T47D (cell line): ENCODE results near the gene APBA3.

Experiments
- DNase-seq, 2 experiments: peaks; one replicate each; pipeline versions ENCODE4 v3.0.0 to v3.0.0-alpha.2; 2011 to 2012; ENCODE audit warnings: low read depth in 1 of 2, low spot score in 1 of 2
- JUND ChIP-seq: IDR thresholded peaks from 2 replicates; pipeline ENCODE4 v1.6.1; 2012; ENCODE audit warnings: low read depth
- in situ Hi-C: cut with HindIII; loops from 2 replicates; pipeline ENCODE4 v1.10.0; 2016; ENCODE audit warnings: low sequenced_read_pairs, low pct_unique_long_range_greater_than_20kb

APBA3 gene

DNA sequence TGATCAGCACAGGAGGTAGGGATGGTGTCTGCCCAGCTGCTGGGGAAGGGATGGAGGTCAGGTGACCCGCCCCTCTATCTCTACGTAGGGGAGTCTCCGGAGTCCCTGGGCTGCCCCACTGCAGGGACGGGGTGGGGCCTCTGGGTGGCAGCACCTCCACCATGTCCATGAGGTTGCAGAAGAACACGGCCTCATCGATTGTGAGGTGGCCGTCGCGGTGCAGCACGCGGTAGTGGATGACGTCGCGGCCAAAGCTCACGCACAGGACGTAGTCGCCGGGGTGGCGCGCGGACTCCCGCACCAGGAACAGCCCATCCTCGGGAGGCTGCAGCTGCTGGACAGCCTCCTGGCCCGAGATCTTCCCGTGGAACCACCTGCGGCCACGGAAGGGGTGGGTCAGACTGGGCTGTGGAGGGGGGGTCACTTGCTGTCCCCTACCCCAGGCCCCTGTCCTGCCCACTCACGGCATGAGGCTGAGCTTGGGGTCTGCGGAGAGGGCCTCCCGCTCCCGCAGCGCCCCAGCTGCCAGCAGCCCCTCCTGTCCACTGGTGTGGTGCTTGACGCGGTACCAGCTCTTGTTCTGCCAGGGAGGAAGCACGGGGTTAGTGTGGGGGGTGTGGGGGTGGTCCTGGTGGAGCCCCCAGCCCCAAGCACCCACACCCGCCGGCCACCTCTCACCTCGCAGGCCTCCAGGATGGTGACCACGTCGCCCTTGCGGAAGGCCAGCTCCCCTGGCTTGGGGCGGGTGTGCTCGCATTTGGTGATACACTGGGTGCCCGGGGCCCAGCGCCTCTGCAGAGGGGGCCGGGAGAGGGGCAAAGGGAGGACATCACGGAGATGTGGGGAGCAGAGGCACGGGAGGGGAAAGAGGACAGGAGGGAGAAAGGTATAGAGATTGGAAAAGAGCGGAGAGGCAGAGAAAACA, 22.4 kb upstream of the APBA3 start:
- TF ChIP-seq JUND = no peak
- in situ Hi-C loops = no loop called here
- DNase-seq = peak in 1 of 2 experiments; percentile 46

DNA sequence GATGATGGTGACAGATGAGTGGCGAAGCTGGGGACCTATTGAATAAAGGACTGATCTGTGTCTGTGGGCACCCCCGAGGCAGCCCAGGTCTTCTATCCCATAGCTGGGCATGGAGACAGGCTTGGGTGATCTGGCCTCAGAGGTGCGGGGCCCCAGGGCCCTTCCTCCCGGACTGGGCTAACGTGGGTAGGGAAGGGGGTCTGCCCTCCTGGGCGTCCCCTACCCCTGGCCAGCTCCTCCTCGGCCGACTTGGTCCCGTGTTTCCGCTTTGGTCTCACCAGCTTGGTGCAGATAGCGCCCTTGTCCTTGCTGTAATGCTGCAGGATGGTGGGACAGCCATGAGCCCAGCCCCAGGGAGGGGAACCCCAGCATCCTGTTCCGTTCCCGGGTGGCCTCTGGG, 21.4 kb upstream of the APBA3 start:
- DNase-seq = no peak
- in situ Hi-C loops = no loop called here
- TF ChIP-seq JUND = no peak

DNA sequence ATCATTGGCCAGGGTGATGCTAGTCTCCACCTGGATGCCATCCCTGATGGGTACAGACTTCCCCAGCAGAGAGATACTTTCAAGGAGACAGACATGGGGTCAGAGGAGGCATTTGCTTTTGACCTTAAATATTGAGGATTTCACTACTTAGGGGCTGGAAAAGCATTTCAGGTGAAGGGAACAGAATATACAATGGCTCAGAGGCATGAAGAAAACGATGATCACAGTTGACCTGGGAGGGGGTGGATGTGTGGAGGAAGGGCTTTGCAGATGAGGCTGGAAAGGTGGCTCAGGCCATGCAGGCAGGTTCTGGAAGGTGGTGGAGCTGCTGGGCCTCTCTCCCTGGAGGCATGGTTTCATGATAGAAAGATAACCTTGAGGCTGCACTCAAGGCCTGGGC, 20.8 kb upstream of the APBA3 start:
- no peak for TF ChIP-seq JUND
- DNase-seq = no peak
- in situ Hi-C loops = no loop called here

DNA sequence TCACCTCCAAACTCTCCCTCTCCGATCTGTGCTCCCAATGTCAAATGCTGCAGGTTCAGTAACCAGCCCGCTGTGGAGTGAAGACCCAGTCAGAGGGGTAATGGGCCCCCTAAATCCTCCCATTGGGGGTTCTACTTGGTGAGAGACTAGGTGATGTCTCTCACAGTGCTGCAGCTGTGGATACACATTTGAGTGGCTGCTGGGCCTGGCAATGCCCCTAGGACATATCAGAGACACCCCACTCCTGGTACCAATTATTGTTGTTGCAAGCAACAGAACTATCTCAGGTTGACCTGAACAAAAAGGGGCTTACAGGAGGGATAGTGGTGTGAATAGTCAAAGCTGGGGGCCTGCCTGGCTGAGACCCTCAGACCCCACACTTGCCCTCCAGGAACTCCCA, 20.1 kb upstream of the APBA3 start:
- no peak for TF ChIP-seq JUND
- no peak for DNase-seq
- in situ Hi-C loops = no loop called here

DNA sequence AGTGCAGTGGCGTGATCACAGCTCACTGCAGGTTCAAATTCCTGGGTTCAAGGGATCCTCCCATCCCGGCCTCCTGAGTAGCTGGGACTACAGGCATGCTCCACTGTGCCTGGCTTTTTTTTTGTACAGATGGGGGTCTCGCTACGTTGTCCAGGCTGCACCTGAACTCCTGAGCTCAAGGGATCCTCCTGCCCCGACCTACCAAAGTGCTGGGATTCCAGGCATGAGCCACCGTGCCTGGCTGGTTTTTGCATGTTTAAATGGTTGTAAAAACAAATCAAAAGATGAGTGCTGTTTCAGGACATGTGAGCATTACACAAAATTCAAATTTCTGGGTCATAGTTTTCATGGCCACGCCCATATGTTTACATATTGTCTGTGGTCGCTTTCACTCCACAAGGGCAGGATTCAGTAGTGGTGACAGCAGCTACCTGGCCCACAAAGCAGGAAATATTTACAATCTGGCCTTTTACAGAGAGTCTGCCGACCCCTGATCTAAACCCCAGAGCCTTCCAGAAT, 19.4 kb upstream of the APBA3 start:
- no peak for DNase-seq
- in situ Hi-C loops = no loop called here
- TF ChIP-seq JUND = no peak

DNA sequence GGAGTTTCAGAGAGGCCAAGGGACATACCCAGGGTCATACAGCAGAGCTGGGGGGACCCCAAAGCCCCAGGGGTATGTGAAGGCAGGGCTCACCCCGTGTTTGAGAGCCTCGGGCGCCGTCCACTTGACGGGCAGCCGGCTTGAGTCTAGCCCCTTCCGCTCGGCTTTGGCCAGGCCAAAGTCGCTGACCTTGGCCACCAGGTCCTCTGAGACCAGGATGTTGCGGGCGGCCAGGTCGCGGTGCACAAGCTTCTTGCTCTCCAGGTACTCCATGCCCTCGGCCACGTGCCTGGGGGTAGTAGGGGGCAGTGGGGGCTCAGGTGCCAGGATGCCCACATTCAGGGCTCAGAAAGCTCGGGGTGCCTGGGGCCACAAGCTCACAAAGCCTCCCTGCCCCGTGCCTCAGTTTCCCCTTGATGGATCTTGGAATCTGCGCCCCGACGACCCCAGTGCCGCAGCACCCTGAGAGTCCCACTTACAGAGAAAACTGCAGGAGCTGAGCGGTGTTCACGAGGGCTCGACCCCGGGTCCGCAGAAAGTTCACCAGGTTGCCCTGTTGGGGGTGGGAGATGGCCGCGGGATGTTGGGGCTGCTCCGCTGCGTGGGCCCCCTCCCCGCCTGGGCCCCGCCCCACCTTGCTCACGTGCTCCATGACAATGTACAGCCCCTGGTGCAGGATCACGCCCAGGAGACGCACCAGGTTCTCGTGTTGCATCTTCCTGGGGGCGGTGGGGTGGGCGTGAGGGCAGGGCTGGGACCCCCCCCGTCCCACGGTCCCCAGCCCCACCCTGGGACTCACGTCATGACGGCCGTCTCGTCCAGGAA, 17.6 kb upstream of the APBA3 start:
- no peak for TF ChIP-seq JUND
- DNase-seq = no peak
- in situ Hi-C loops = no loop called here

DNA sequence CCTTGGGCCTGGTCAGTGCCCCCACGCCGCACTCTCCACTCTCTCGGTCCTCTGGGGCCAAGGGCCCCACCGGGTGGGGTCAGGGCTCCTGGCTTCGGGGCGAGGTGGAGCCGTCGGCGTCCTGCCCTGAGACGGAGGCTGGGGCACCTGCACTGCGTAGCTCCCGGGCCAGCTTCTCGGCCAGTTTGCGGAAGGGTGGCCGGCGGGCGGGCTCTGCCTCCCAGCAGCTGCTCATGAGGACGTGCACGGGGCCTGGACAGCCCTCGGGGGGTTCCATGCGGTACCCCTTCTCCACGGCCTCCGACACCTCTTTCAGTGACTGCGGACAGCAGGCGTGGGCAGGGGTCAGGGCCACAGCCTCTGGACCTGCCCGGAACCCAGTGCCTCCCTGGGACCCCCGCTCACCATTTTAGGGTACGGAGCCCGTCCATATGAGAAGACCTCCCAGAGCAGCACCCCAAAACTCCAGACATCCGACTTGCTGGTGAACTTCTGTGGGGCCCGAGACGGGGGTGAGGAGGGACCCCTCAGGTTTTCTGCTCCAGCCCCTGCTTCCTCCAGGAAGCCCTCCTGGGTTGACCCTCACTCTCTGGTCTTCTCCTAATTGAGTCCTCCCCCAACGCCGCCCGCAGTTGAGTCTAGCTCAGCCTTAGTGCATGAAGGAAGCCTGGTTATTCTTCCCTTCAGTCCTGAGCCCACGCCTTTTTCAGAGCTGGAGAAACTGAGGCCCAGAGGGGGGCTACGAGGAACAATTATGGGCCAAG, 16.8 kb upstream of the APBA3 start:
- TF ChIP-seq JUND = no peak
- in situ Hi-C loops = no loop called here
- DNase-seq = no peak

DNA sequence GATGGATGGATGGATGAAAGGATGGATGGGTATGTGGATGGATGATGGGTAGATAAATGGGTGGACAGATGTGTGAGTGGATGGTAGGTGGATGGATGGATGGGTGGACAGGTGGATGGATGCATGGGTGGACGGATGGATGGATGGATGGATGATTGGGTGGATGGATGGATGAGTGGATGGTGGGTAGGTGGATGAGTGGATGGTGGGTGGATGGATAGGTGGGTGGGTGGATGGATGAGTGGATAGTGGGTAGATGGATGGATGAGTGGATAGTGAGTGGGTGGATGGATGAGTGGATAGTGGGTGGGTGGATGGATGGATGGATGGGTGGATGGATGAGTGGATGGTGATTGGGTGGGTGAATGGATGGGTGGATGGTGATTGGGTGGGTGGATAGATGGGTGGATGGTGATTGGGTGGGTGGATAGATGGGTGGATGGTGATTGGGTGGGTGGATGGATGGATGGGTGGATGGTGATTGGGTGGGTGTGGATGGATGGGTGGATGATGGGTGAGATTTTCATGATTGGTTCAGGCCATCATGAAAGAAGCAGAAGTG, 15.1 kb upstream of the APBA3 start:
- DNase-seq = no peak
- in situ Hi-C loops = no loop called here
- no peak for TF ChIP-seq JUND

DNA sequence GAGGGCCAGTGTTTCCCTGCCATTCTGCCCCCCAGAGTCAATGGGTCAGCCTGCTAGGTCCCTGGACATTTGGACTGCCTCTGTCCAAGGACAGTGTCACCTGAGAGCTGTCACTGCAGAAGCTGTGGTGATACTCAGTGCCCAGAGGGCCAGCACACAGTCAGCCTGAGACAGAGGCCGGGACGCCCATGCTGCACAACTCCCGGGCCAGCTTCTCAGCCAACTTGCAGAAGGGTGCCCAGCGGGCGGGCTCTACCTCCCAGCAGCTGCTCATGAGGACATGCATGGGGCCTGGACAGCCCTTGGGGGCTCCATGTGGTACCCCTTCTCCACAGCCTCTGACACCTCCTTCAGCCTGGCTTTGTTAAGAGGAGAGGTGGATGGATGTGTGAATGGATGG, 14.3 kb upstream of the APBA3 start:
- no peak for DNase-seq
- no peak for TF ChIP-seq JUND
- in situ Hi-C loops = no loop called here

DNA sequence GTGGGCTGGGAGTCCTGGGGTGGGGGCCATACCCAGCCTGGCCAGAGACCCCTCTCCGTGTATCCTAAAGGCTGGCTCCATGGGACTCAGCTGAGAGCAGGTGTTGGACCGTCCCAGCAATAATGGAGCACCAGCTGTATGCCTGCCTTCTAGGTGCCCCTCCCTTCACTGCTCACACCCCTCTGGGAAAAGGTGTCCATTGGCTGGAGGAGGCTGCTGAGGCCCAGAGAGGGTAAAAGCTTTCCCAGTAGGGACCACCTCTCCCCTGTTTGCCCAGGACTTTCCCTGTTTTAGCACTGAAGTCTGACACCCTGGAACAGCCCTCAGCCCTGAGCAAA, 13.9 kb upstream of the APBA3 start:
- no peak for TF ChIP-seq JUND
- in situ Hi-C loops = no loop called here
- DNase-seq = no peak

DNA sequence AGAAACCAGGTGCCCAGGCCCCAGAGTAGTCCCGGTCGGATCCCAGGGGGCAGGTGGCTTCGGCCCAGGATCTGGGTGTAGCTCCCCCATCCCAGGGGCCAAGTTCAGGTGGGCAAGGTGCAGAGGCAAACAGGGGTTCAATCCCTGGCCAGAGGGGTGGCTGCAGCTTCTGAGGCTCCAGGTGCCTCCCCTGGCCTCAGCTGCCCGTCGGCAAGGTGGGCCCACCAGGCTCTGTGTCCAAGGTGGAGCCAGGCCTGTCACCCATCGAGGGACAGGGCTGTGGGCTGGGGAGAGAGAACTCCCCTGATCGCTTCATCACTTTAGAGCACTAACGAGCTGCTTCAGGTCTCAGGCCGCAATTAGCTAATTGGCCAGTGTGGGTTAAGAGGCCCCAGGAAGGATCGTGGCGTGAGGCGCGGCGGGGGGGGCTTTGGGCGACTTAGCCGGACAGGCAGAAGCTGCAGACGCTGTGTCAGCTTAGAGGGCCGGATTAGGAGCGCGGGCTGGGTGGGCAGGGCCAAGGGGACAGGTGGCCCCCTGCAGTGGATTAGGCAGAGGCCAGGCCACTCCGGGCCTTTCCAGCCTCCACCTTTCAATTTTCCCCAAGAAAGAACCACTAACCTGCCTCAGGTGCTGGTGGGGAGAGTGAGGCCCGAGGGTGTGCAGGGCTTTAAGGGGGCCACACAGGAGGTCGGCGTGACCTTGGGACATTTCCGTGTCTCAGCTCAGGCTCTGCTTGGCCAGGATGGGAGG, 13.3 kb upstream of the APBA3 start:
- no peak for TF ChIP-seq JUND
- in situ Hi-C loops = no loop called here
- no peak for DNase-seq

DNA sequence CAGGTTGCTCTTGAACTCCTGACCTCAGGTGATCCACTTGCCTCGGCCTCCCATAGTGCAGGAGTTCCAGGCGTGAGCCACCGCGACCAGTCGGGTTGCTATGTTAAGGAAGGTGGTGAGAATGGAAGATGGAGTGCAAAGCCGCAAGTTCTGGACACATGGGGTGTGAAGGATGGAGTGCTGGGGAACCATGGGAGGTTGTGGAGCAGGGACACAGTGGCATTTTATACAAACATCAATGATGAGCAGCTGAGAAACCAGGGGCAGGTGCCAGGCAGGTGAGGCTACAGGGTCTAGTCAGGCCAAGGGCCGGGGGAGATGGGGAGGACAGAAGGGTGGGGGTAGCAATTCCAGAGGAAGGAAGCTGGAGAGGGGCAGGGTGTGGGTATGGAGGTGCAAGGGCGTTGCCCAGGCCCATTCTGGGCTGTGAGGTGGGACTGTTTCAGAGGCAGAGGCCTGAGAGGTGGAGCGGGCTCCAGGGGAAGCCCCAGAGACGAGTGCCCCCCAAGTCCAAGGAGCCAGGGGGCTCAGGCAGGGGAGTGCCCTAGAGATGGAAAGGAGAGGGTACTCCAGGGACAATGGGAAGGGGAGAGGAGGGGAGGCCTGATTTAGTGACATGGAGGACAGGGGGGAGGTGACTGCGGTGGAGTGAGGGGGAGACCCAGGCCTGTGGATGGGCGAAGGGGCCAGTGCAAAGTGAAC, 12.5 kb upstream of the APBA3 start:
- no peak for TF ChIP-seq JUND
- in situ Hi-C loops = no loop called here
- DNase-seq = no peak
